ENCODE data around the gene STXBP1.

Gene STXBP1

GRCh38 chr9:127652733-127653132 lies 40.7 kb downstream of the STXBP1 start:
- DNase-seq (ENCODE audit: low read depth in 2 of 2): no peak

- DNase-seq (ENCODE audit: low read depth in 2 of 2): peak; percentile 74 to 78
Measured at GRCh38 chr9:127654619-127655018, 42.5 kb downstream of the STXBP1 start.

- no peak for DNase-seq (ENCODE audit: low read depth in 2 of 2)
Measured at GRCh38 chr9:127658428-127658827, 46.4 kb downstream of the STXBP1 start.

- no peak for DNase-seq (ENCODE audit: low read depth in 2 of 2)
Measured at GRCh38 chr9:127660886-127661741, 49.0 kb downstream of the STXBP1 start.

- DNase-seq (ENCODE audit: low read depth in 2 of 2): no peak
Measured at GRCh38 chr9:127662617-127663016, 50.5 kb downstream of the STXBP1 start.

GRCh38 chr9:127664324-127664677 lies 52.2 kb downstream of the STXBP1 start:
- no peak for DNase-seq (ENCODE audit: low read depth in 2 of 2)

- DNase-seq (ENCODE audit: low read depth in 2 of 2): peak in 1 of 2 experiments; percentile 30
Measured at GRCh38 chr9:127664678-127665507, 52.8 kb downstream of the STXBP1 start.

- DNase-seq (ENCODE audit: low read depth in 2 of 2): no peak
Measured at GRCh38 chr9:127667127-127667844, 55.2 kb downstream of the STXBP1 start.

- DNase-seq (ENCODE audit: low read depth in 2 of 2): no peak
Measured at GRCh38 chr9:127667906-127668305, 55.8 kb downstream of the STXBP1 start.

- DNase-seq (ENCODE audit: low read depth in 2 of 2): no peak
Measured at GRCh38 chr9:127673234-127673633, 61.2 kb downstream of the STXBP1 start.

GRCh38 chr9:127676638-127677037 lies 64.6 kb downstream of the STXBP1 start:
- DNase-seq (ENCODE audit: low read depth in 2 of 2): no peak

- DNase-seq (ENCODE audit: low read depth in 2 of 2): no peak
Measured at GRCh38 chr9:127679506-127679905, 67.4 kb downstream of the STXBP1 start.

- DNase-seq (ENCODE audit: low read depth in 2 of 2): no peak
Measured at GRCh38 chr9:127680226-127680625, 68.1 kb downstream of the STXBP1 start.

GRCh38 chr9:127680846-127681245 lies 68.8 kb downstream of the STXBP1 start:
- no peak for DNase-seq (ENCODE audit: low read depth in 2 of 2)

GRCh38 chr9:127682351-127683136 lies 70.5 kb downstream of the STXBP1 start:
- DNase-seq (ENCODE audit: low read depth in 2 of 2): no peak

GRCh38 chr9:127683723-127684122 lies 71.6 kb downstream of the STXBP1 start:
- peak in 1 of 2 experiments; percentile 10 for DNase-seq (ENCODE audit: low read depth in 2 of 2)

- DNase-seq (ENCODE audit: low read depth in 2 of 2): no peak
Measured at GRCh38 chr9:127684576-127684975, 72.5 kb downstream of the STXBP1 start.

- DNase-seq (ENCODE audit: low read depth in 2 of 2): no peak
Measured at GRCh38 chr9:127686461-127687393, 74.7 kb downstream of the STXBP1 start.

- no peak for DNase-seq (ENCODE audit: low read depth in 2 of 2)
Measured at GRCh38 chr9:127689329-127690000, 77.4 kb downstream of the STXBP1 start.

- no peak for DNase-seq (ENCODE audit: low read depth in 2 of 2)
Measured at GRCh38 chr9:127690735-127691134, 78.7 kb downstream of the STXBP1 start.

Measured in fibroblast of skin of left biceps (primary cell).